Panc1 (cell line): ENCODE measurements around the gene LMO1. TPM values are rescaled to one million over a fixed set of nuclear protein-coding genes. Genes with fewer than 3 reads are reported as not detected.

Source experiments
- ATAC-seq: fragments of 200-7000 bp; cut with Tn5 transposase; 2 replicates; pipeline ENCODE4 v1.9.1; 2020; ENCODE audit warnings: mild to moderate bottlenecking, moderate library complexity
- BruUV-seq: library from RNA; stranded (reverse); fragments of 400-500 nt; replicated peaks from 2 replicates; lab custom pipeline; 2021; lab: Mats Ljungman, UMichigan
- CTCF ChIA-PET: fragments of 300-600 bp; sonication (Branson Sonifier 250); formaldehyde crosslinking; loops from one replicate; lab custom pipeline; 2022; ENCODE audit warnings: antibody characterized with exemption; lab: Charles Lee
- POLR2A ChIA-PET: fragments of 300-600 bp; sonication (Branson Sonifier 250); formaldehyde crosslinking; loops from one replicate; lab custom pipeline; 2022; ENCODE audit warnings: antibody characterized with exemption; lab: Charles Lee
- DNase-seq: peaks from one replicate; pipeline ENCODE4 v3.0.0-alpha.2; 2010; ENCODE audit warnings: low read depth, low spot score
- H3K27ac ChIP-seq: 2 replicates; pipeline ENCODE4 v1.5.1; 2011; ENCODE audit warnings: mild to moderate bottlenecking, low read length, inconsistent platforms
- H3K27me3 ChIP-seq: fragments of 200-500 bp; sonication (Bioruptor generic); 2 replicates; pipeline ENCODE4 v1.6.0; 2014; ENCODE audit warnings: low read length, inconsistent platforms; ENCODE audit not compliant: control insufficient read depth, insufficient read depth
- H3K36me3 ChIP-seq: fragments of 200-500 bp; sonication (Bioruptor generic); 2 replicates; pipeline ENCODE4 v1.5.1; 2014; ENCODE audit warnings: inconsistent platforms, mild to moderate bottlenecking, low read length, moderate library complexity; ENCODE audit not compliant: control insufficient read depth, insufficient read depth
- H3K4me1 ChIP-seq: 2 replicates; pipeline ENCODE4 v1.5.1; 2011; ENCODE audit warnings: inconsistent platforms, mild to moderate bottlenecking, low read length, moderate library complexity; ENCODE audit not compliant: control insufficient read depth, insufficient read depth
- H3K4me3 ChIP-seq, 2 experiments: 2 replicates each; pipeline ENCODE4 v1.5.1; 2011 to 2012; ENCODE audit warnings: low read depth in 2 of 2, low read length in 2 of 2, mild to moderate bottlenecking in 2 of 2, inconsistent platforms in 1 of 2, moderate library complexity in 1 of 2
- H3K9me3 ChIP-seq: fragments of 200-500 bp; sonication (Bioruptor generic); 2 replicates; pipeline ENCODE4 v1.5.1; 2014; ENCODE audit warnings: low read depth, mild to moderate bottlenecking, inconsistent platforms, low read length, moderate library complexity; ENCODE audit not compliant: control insufficient read depth, insufficient read depth
- POLR2AphosphoS5 ChIP-seq: IDR thresholded peaks from 2 replicates; pipeline ENCODE4 v1.6.1; 2012; ENCODE audit warnings: mild to moderate bottlenecking, low read depth, low read length, moderate library complexity
- SIN3A ChIP-seq: IDR thresholded peaks from 2 replicates; pipeline ENCODE4 v1.6.1; 2012; ENCODE audit warnings: low read depth, mild to moderate bottlenecking, low read length, moderate library complexity, borderline replicate concordance; ENCODE audit not compliant: insufficient read depth
- TCF7L2 ChIP-seq: IDR thresholded peaks from 2 replicates; pipeline ENCODE4 v1.6.1; 2011; ENCODE audit warnings: mild to moderate bottlenecking, low read depth, low read length, inconsistent platforms
- in situ Hi-C: cut with HindIII; loops from 2 replicates; pipeline ENCODE4 v1.10.0; 2016; ENCODE audit warnings: low sequenced_read_pairs, low pct_unique_long_range_greater_than_20kb
- intact Hi-C: fragments of 100-400 bp; cut with micrococcal nuclease; formaldehyde crosslinking; loops from one replicate; pipeline ENCODE4 v1.10.0; 2022; ENCODE audit not compliant: unreplicated experiment
- total RNA-seq: library from RNA; stranded (reverse); gene quantifications from one replicate; pipeline ENCODE4 v1.2.1, GENCODE V29; 2021; ENCODE audit not compliant: unreplicated experiment
- TF ChIP-seq, protein P1 (sequence below), 2 experiments: IDR thresholded peaks; 2 replicates each; pipeline ENCODE4 v1.6.1; 2011 to 2012; ENCODE audit warnings: low read depth in 2 of 2, control low read depth in 1 of 2, low read length in 1 of 2, mild to moderate bottlenecking in 1 of 2, moderate library complexity in 1 of 2; ENCODE audit not compliant: insufficient read depth in 1 of 2
- TF ChIP-seq, protein P2 (sequence below): fragments of 450-650 bp; IDR thresholded peaks from 2 replicates; pipeline ENCODE4 v1.5.1; 2017; ENCODE audit warnings: mild to moderate bottlenecking

Gene LMO1
- total RNA-seq, 1 experiment from 2014 or later = not detected

DNA sequence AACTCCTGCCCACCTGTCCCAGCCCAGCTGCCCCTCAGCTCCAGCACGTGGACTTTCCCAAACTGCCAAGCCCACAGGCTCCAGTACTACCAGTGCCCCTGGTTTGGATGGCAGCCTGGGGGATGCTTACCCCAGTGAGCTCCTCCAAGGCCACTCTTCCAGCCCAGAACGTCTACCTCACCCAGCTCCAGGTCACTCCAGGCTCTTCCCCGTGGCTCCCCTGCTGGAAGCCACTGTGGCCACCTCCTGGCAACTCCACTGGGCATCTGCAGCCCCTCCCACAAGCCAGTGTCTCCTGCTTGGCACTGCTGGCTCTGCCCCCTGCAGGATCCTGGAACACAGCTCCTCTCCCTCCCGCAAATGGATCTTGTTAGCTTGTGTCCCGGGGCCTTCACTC, 29.3 kb downstream of the LMO1 start:
- no peaks in the 10 kb centered on the region for H3K9me3 ChIP-seq
- no TSS peak for BruUV-seq
- TF ChIP-seq, protein P1, sequence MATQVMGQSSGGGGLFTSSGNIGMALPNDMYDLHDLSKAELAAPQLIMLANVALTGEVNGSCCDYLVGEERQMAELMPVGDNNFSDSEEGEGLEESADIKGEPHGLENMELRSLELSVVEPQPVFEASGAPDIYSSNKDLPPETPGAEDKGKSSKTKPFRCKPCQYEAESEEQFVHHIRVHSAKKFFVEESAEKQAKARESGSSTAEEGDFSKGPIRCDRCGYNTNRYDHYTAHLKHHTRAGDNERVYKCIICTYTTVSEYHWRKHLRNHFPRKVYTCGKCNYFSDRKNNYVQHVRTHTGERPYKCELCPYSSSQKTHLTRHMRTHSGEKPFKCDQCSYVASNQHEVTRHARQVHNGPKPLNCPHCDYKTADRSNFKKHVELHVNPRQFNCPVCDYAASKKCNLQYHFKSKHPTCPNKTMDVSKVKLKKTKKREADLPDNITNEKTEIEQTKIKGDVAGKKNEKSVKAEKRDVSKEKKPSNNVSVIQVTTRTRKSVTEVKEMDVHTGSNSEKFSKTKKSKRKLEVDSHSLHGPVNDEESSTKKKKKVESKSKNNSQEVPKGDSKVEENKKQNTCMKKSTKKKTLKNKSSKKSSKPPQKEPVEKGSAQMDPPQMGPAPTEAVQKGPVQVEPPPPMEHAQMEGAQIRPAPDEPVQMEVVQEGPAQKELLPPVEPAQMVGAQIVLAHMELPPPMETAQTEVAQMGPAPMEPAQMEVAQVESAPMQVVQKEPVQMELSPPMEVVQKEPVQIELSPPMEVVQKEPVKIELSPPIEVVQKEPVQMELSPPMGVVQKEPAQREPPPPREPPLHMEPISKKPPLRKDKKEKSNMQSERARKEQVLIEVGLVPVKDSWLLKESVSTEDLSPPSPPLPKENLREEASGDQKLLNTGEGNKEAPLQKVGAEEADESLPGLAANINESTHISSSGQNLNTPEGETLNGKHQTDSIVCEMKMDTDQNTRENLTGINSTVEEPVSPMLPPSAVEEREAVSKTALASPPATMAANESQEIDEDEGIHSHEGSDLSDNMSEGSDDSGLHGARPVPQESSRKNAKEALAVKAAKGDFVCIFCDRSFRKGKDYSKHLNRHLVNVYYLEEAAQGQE (IDR thresholded peaks at IDR 0.05; ENCODE audit: insufficient read depth in 1 of 2, low read depth in 2 of 2, low read length in 1 of 2) = no peak
- TF ChIP-seq POLR2AphosphoS5 (no peak), SIN3A (no peak), TCF7L2 (no peak)
- TF ChIP-seq, protein P2, sequence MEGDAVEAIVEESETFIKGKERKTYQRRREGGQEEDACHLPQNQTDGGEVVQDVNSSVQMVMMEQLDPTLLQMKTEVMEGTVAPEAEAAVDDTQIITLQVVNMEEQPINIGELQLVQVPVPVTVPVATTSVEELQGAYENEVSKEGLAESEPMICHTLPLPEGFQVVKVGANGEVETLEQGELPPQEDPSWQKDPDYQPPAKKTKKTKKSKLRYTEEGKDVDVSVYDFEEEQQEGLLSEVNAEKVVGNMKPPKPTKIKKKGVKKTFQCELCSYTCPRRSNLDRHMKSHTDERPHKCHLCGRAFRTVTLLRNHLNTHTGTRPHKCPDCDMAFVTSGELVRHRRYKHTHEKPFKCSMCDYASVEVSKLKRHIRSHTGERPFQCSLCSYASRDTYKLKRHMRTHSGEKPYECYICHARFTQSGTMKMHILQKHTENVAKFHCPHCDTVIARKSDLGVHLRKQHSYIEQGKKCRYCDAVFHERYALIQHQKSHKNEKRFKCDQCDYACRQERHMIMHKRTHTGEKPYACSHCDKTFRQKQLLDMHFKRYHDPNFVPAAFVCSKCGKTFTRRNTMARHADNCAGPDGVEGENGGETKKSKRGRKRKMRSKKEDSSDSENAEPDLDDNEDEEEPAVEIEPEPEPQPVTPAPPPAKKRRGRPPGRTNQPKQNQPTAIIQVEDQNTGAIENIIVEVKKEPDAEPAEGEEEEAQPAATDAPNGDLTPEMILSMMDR = no peak
- in situ Hi-C loops (no loop called here), intact Hi-C loops (no loop called here)
- no peak overlapping the region for H3K4me3 ChIP-seq
- ATAC-seq (peak; percentile 44), DNase-seq (no peak)
- ChIA-PET POLR2A (interaction anchor here (0.5 to 0.7 kb wide), 2 partner anchors 409 to 455 kb away, joined by 3 to 4 read pairs; no protein-coding TSS in a partner anchor), CTCF (interaction anchor here (0.6 kb wide), 1 partner anchor 303 kb away, joined by 3 read pairs; no protein-coding TSS in a partner anchor)
- no peaks in the 10 kb centered on the region for H3K4me1 ChIP-seq
- no peaks in the 10 kb centered on the region for H3K27me3 ChIP-seq
- no peaks in the 10 kb centered on the region for H3K36me3 ChIP-seq
- H3K27ac ChIP-seq = no peak overlapping the region

DNA sequence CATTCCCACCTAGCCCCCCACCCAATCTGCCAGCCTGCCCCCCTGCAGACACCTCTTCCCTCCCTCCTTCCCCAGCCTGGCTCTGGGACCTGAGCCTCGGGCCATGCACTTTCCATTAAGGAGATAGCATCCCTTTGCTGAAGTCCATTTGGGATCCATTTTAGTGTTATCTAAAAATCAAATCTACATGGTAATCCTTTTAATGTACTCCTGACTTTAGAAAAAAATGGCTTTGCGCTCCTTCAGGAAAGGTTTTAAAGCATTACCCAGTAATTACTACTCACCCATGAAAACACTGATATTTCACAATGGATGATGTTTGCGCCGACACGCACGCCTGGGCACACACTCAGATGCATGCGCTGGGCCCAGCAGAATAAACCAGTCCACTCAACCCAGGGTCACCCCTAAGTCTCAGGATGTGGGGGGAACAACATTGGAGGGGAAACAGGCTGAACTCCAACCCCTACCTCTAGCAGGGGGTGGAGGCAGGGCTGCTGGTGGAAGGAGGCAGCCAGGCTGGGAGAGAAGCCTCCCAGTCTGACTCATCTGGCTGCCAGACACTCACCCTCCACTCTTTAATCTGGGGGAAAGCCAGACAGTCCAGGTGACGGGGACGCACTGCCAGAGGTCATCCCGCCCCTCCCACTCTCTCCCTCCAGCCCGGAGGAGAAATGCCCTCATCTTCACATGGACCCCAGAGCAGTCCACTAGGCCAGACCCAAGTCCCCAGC, 29.8 kb downstream of the LMO1 start:
- H3K4me1 ChIP-seq = no peaks in the 10 kb centered on the region
- in situ Hi-C loops = no loop called here
- H3K4me3 ChIP-seq = no peak overlapping the region

More for the DNA sequence above, 29.8 kb downstream of the LMO1 start:
- ChIA-PET POLR2A (interaction anchor here (0.5 to 0.7 kb wide), 2 partner anchors 409 to 455 kb away, joined by 3 to 4 read pairs; no protein-coding TSS in a partner anchor), CTCF (no interaction called here)
- intact Hi-C loops = no loop called here
- Histone ChIP-seq H3K27me3 (no peaks in the 10 kb centered on the region), H3K27ac (no peak overlapping the region), H3K9me3 (no peaks in the 10 kb centered on the region), H3K36me3 (no peaks in the 10 kb centered on the region)
- DNase-seq = no peak
- TF ChIP-seq, protein P2 = no peak
- TF ChIP-seq, protein P1 (IDR thresholded peaks at IDR 0.05; ENCODE audit: insufficient read depth in 1 of 2, low read depth in 2 of 2, low read length in 1 of 2) = no peak
- no peak for TF ChIP-seq SIN3A
- TF ChIP-seq POLR2AphosphoS5 = no peak
- no peak for TF ChIP-seq TCF7L2
- no TSS peak for BruUV-seq
- ATAC-seq = peak; percentile 61
